H9 (cell line): Measurements from ENCODE around the gene GRIN2A. TPM values are rescaled to one million over a fixed set of nuclear protein-coding genes. Genes with fewer than 3 reads are reported as not detected.

Experiments
- DNase-seq: peaks from one replicate; pipeline ENCODE4 v3.0.0-alpha.2; 2017
- H2AFZ ChIP-seq: one replicate; pipeline ENCODE4 v1.6.1; 2013; ENCODE audit warnings: mild to moderate bottlenecking, low read length, control low read depth, moderate library complexity
- H2AK5ac ChIP-seq: 2 replicates; pipeline ENCODE4 v1.6.1; 2013; ENCODE audit warnings: low read length, control low read depth, mixed read lengths; ENCODE audit not compliant: insufficient read length
- H2BK120ac ChIP-seq: one replicate; pipeline ENCODE4 v1.6.1; 2013; ENCODE audit warnings: low read depth, mild to moderate bottlenecking, low read length, control low read depth, inconsistent platforms; ENCODE audit not compliant: poor library complexity, severe bottlenecking
- H2BK12ac ChIP-seq: 2 replicates; pipeline ENCODE4 v1.6.1; 2013; ENCODE audit warnings: low read length, control low read depth, mixed read lengths, low read depth; ENCODE audit not compliant: insufficient read length
- H2BK15ac ChIP-seq: 2 replicates; pipeline ENCODE4 v1.6.1; 2013; ENCODE audit warnings: low read depth, low read length, control low read depth
- H2BK20ac ChIP-seq: one replicate; pipeline ENCODE4 v1.6.1; 2013; ENCODE audit warnings: low read depth, mild to moderate bottlenecking, low read length, control low read depth, inconsistent platforms; ENCODE audit not compliant: poor library complexity, severe bottlenecking
- H2BK5ac ChIP-seq: 2 replicates; pipeline ENCODE4 v1.6.1; 2013; ENCODE audit warnings: low read length, control low read depth, mixed read lengths; ENCODE audit not compliant: insufficient read length
- H3K14ac ChIP-seq: 2 replicates; pipeline ENCODE4 v1.6.1; 2013; ENCODE audit warnings: low read length, control low read depth; ENCODE audit not compliant: insufficient read depth
- H3K18ac ChIP-seq: 2 replicates; pipeline ENCODE4 v1.6.1; 2013; ENCODE audit warnings: low read depth, mild to moderate bottlenecking, mixed read lengths, low read length, control low read depth; ENCODE audit not compliant: insufficient read length
- H3K23ac ChIP-seq: 2 replicates; pipeline ENCODE4 v1.6.1; 2013; ENCODE audit warnings: low read length, control low read depth, mixed read lengths, low read depth; ENCODE audit not compliant: insufficient read length
- H3K23me2 ChIP-seq: 2 replicates; pipeline ENCODE4 v1.6.1; 2013; ENCODE audit warnings: low read depth, mild to moderate bottlenecking, mixed read lengths, low read length, control low read depth; ENCODE audit not compliant: insufficient read length, poor library complexity, severe bottlenecking
- H3K27ac ChIP-seq: 2 replicates; pipeline ENCODE4 v1.5.1; 2013; ENCODE audit warnings: low read length, control low read depth, mixed read lengths, low read depth; ENCODE audit not compliant: insufficient read length
- H3K27me3 ChIP-seq: 2 replicates; pipeline ENCODE4 v1.6.1; 2013; ENCODE audit warnings: low read length, control low read depth, inconsistent platforms; ENCODE audit not compliant: insufficient read depth
- H3K4ac ChIP-seq: 2 replicates; pipeline ENCODE4 v1.6.1; 2013; ENCODE audit warnings: low read depth, mild to moderate bottlenecking, control low read depth, inconsistent platforms, low read length, moderate library complexity
- H3K4me1 ChIP-seq: 2 replicates; pipeline ENCODE4 v1.6.1; 2013; ENCODE audit warnings: low read length, control low read depth, inconsistent platforms; ENCODE audit not compliant: insufficient read depth
- H3K4me2 ChIP-seq: 2 replicates; pipeline ENCODE4 v1.6.1; 2013; ENCODE audit warnings: low read length, control low read depth, mixed read lengths; ENCODE audit not compliant: insufficient read length, insufficient read depth
- H3K56ac ChIP-seq: 2 replicates; pipeline ENCODE4 v1.6.1; 2013; ENCODE audit warnings: low read depth, mild to moderate bottlenecking, mixed read lengths, low read length, control low read depth; ENCODE audit not compliant: insufficient read length
- H3K79me1 ChIP-seq: 2 replicates; pipeline ENCODE4 v1.6.1; 2013; ENCODE audit warnings: low read depth, mild to moderate bottlenecking, moderate library complexity, low read length, control low read depth, inconsistent platforms; ENCODE audit not compliant: insufficient read depth, poor library complexity, severe bottlenecking
- H3K79me2 ChIP-seq: 2 replicates; pipeline ENCODE4 v1.6.1; 2013; ENCODE audit warnings: low read length, control low read depth, inconsistent platforms; ENCODE audit not compliant: insufficient read depth
- H3K9ac ChIP-seq: 2 replicates; pipeline ENCODE4 v1.6.1; 2013; ENCODE audit warnings: low read length, control low read depth, mixed read lengths; ENCODE audit not compliant: insufficient read length; ENCODE audit errors: extremely low read depth
- H3K9me3 ChIP-seq: one replicate; pipeline ENCODE4 v1.6.1; 2013; ENCODE audit warnings: low read depth, low read length, inconsistent platforms; ENCODE audit not compliant: control insufficient read depth
- H3T11ph ChIP-seq: one replicate; pipeline ENCODE4 v1.6.1; 2013; ENCODE audit warnings: mild to moderate bottlenecking, low read length, control low read depth, inconsistent platforms
- H4K20me1 ChIP-seq: one replicate; pipeline ENCODE4 v1.6.1; 2013; ENCODE audit not compliant: control insufficient read depth, insufficient read length, insufficient read depth
- H4K5ac ChIP-seq: 2 replicates; pipeline ENCODE4 v1.6.1; 2013; ENCODE audit warnings: low read depth, mild to moderate bottlenecking, mixed read lengths, low read length, control low read depth; ENCODE audit not compliant: insufficient read length
- H4K8ac ChIP-seq: replicated peaks from 2 replicates; pipeline ENCODE4 v1.6.1; 2013; ENCODE audit warnings: low read length, control low read depth, mixed read lengths, low read depth; ENCODE audit not compliant: insufficient read length
- H4K91ac ChIP-seq: 2 replicates; pipeline ENCODE4 v1.6.1; 2013; ENCODE audit warnings: low read depth, mild to moderate bottlenecking, moderate library complexity, mixed read lengths, low read length, control low read depth; ENCODE audit not compliant: insufficient read length
- H3K27ac Mint-ChIP-seq, 3 experiments: 2 replicates in 2 of 3; 3 replicates in 1 of 3; pipeline ENCODE4 v1.8.0; 2020 to 2021; ENCODE audit warnings: mixed read lengths in 3 of 3, mild to moderate bottlenecking in 1 of 3, moderate library complexity in 1 of 3
- H3K27me3 Mint-ChIP-seq: 2 replicates; pipeline ENCODE4 v1.8.0; 2021; ENCODE audit warnings: low read depth, mild to moderate bottlenecking, moderate library complexity, mixed read lengths
- H3K36me3 Mint-ChIP-seq, 3 experiments: 2 replicates in 2 of 3; 3 replicates in 1 of 3; pipeline ENCODE4 v1.8.0; 2020 to 2021; ENCODE audit warnings: low read depth in 3 of 3, mixed read lengths in 3 of 3; ENCODE audit not compliant: insufficient read depth in 1 of 3
- H3K4me1 Mint-ChIP-seq, 2 experiments: 2 replicates each; pipeline ENCODE4 v1.8.0; 2020; ENCODE audit warnings: mixed read lengths in 2 of 2
- H3K4me3 Mint-ChIP-seq, 2 experiments: 2 replicates in 1 of 2; 3 replicates in 1 of 2; pipeline ENCODE4 v1.8.0; 2020 to 2021; ENCODE audit warnings: mild to moderate bottlenecking in 2 of 2, mixed read lengths in 2 of 2, moderate library complexity in 1 of 2
- H3K9me3 Mint-ChIP-seq, 2 experiments: 2 replicates in 1 of 2; 3 replicates in 1 of 2; pipeline ENCODE4 v1.8.0; 2020; ENCODE audit warnings: mild to moderate bottlenecking in 2 of 2, mixed read lengths in 2 of 2, moderate library complexity in 1 of 2
- CTCF ChIP-seq: fragments of 200-600 bp; sonication (generic); conservative IDR thresholded peaks from 3 replicates; pipeline ENCODE4 v1.8.0; 2021; ENCODE audit warnings: antibody characterized with exemption, mild to moderate bottlenecking
- WGBS: extraction: QIAGEN DNeasy Blood & Tissue Kit; methylation state at CpG from one replicate; pipeline ENCODE4 v1.1.7; 2013; ENCODE audit warnings: missing lambda C conversion rate, low lambda C conversion rate, mixed read lengths; ENCODE audit not compliant: insufficient read length; ENCODE audit errors: extremely low coverage; 5-methylcytosine and 5-hydroxymethylcytosine counted together
- total RNA-seq: library from RNA; stranded (reverse); gene quantifications from 2 replicates; pipeline ENCODE4 v1.2.1, GENCODE V29; 2021

GRIN2A gene
- total RNA-seq, 1 experiment from 2014 or later = 1.5 TPM

GRCh38 chr16:9708972-9709620, 473.1 kb downstream of the GRIN2A start:
- Histone ChIP-seq H3K14ac (no peak overlapping the region), H3K4me2 (no peak overlapping the region), H2BK20ac (no peak overlapping the region), H2BK12ac (no peak overlapping the region), H4K20me1 (no peaks in the 10 kb centered on the region), H3K79me2 (0 out of 2 replicates have a peak, but pooled peaks cover 2% of the 10 kb centered on the region), H2AFZ (no peak overlapping the region), H3K27ac (no peak overlapping the region), H3K79me1 (no peaks in the 10 kb centered on the region), H4K8ac (no peak overlapping the region), H4K91ac (no peak overlapping the region), H3T11ph (no peak overlapping the region), H2AK5ac (no peak overlapping the region), H3K9ac (no peak overlapping the region), H3K23me2 (no peaks in the 10 kb centered on the region), H2BK5ac (no peak overlapping the region), H3K23ac (no peak overlapping the region), H3K4me1 (peaks cover 3% of the 10 kb centered on the region; the same call in 1 of the 2 replicates), H3K27me3 (no peaks in the 10 kb centered on the region), H3K18ac (no peak overlapping the region), H3K4ac (no peak overlapping the region), H2BK15ac (no peak overlapping the region), H4K5ac (no peak overlapping the region), H3K56ac (no peak overlapping the region), H2BK120ac (no peak overlapping the region), H3K9me3 (no peaks in the 10 kb centered on the region)
- no CpG with 5 or more reads among the region's 5 CpGs for WGBS
- Mint-ChIP-seq H3K4me3 (no peak overlapping the region), H3K9me3 (peaks cover 0 to 3% of the 10 kb centered on the region in 2 experiments; a peak in 3 of 5 replicates), H3K27ac (no peak overlapping the region; a peak in 1 of 7 replicates), H3K27me3 (peaks cover 2% of the 10 kb centered on the region; the same call in 1 of the 2 replicates), H3K36me3 (peaks cover 0 to 5% (median 4%) of the 10 kb centered on the region in 3 experiments; a peak in 2 of 7 replicates), H3K4me1 (peaks cover 20 to 29% of the 10 kb centered on the region in 2 experiments)
- DNase-seq = no peak
- no peak for TF ChIP-seq CTCF
